GM20000 (cell line): ENCODE results near the gene VSNL1.

Experiments
- DNase-seq: peaks from one replicate; pipeline ENCODE4 v3.0.0; 2012; ENCODE audit warnings: low spot score
- TF ChIP-seq, protein P1 (sequence below): IDR thresholded peaks from 2 replicates; pipeline ENCODE4 v1.5.1; 2012; ENCODE audit warnings: mild to moderate bottlenecking, control low read depth; ENCODE audit errors: extremely low read depth, missing control alignments

VSNL1 gene

GRCh38 chr2:17630089-17630488 lies 89.6 kb downstream of the VSNL1 start:
- DNase-seq = no peak
- TF ChIP-seq, protein P1, sequence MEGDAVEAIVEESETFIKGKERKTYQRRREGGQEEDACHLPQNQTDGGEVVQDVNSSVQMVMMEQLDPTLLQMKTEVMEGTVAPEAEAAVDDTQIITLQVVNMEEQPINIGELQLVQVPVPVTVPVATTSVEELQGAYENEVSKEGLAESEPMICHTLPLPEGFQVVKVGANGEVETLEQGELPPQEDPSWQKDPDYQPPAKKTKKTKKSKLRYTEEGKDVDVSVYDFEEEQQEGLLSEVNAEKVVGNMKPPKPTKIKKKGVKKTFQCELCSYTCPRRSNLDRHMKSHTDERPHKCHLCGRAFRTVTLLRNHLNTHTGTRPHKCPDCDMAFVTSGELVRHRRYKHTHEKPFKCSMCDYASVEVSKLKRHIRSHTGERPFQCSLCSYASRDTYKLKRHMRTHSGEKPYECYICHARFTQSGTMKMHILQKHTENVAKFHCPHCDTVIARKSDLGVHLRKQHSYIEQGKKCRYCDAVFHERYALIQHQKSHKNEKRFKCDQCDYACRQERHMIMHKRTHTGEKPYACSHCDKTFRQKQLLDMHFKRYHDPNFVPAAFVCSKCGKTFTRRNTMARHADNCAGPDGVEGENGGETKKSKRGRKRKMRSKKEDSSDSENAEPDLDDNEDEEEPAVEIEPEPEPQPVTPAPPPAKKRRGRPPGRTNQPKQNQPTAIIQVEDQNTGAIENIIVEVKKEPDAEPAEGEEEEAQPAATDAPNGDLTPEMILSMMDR = no peak

DNA sequence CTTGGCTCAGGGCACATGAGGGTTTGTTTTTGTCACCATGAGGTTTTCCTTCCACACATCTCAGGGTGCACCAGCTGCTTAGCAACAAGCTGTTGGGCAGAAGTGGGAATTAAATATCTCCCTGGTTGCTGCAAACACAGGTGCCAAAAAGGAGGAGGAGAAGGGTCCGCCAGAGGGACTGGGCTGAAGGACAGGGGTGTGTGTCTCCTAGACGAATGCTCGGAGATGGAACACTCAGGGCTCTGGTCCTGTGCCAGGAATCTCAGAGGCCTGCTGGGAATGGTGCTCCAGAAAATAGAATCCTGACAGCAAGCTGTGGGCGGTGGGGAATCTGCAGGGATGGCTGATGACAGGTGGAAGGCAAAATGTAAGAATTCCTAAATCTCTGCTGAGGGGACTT lies 94.5 kb downstream of the VSNL1 start:
- no peak for DNase-seq
- TF ChIP-seq, protein P1 = no peak

DNA sequence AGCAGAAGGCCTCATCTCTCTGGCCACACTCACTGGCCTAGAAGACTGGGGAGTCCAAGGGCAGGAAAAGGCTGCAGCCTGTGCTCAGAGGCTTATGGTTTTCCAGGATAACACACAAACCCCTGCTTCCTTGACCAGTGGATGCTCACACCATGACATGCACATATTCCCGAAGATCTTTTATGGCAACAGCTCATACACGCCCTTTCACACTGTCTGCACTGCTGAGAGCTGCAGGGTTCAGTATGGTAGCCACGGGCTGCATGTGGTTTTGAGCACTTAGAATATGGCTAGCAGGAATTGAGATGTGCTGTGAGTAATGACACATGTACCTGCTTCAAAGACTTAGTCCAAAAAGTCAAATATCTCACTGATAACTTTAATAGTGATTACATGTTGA lies 95.8 kb downstream of the VSNL1 start:
- no peak for DNase-seq
- TF ChIP-seq, protein P1 = no peak

- DNase-seq = no peak
- TF ChIP-seq, protein P1 = no peak
These were observed 96.8 kb downstream of the VSNL1 start for GRCh38 chr2:17637131-17637906.

- TF ChIP-seq, protein P1 = no peak
- no peak for DNase-seq
These were observed 97.8 kb downstream of the VSNL1 start for GRCh38 chr2:17638196-17638743.

- no peak for DNase-seq
- TF ChIP-seq, protein P1 = no peak
These were observed 99.9 kb downstream of the VSNL1 start for GRCh38 chr2:17640406-17640805.

GRCh38 chr2:17643031-17643615 lies 102.6 kb downstream of the VSNL1 start:
- no peak for DNase-seq
- TF ChIP-seq, protein P1 = no peak
